Esophagus (tissue), 2 donors: ENCODE measurements around the gene GUK1. TPM values are rescaled to one million over a fixed set of nuclear protein-coding genes. Genes with fewer than 3 reads are reported as not detected.
A peak's percentile ranks its signal among the peaks of the same experiment; 100 is the strongest.

Experiments
- H3K27ac ChIP-seq, 2 donors: one replicate each; pipeline ENCODE4 v1.5.1; 2013; ENCODE audit warnings: low read depth in 2 of 2, mild to moderate bottlenecking in 2 of 2, inconsistent platforms in 1 of 2, low read length in 1 of 2, moderate library complexity in 1 of 2
- H3K27me3 ChIP-seq, 2 donors: one replicate each; pipeline ENCODE4 v1.6.1; 2013; ENCODE audit warnings: low read length in 2 of 2, control low read depth in 1 of 2, mild to moderate bottlenecking in 1 of 2; ENCODE audit not compliant: insufficient read depth in 2 of 2, control insufficient read depth in 1 of 2
- H3K36me3 ChIP-seq, 2 donors: one replicate each; pipeline ENCODE4 v1.6.1; 2013; ENCODE audit warnings: low read length in 1 of 2; ENCODE audit not compliant: control insufficient read depth in 2 of 2, insufficient read depth in 2 of 2
- H3K4me1 ChIP-seq, 2 donors: one replicate each; pipeline ENCODE4 v1.6.1; 2013; ENCODE audit warnings: low read length in 1 of 2; ENCODE audit not compliant: control insufficient read depth in 2 of 2, insufficient read depth in 2 of 2
- H3K4me3 ChIP-seq, 2 donors: one replicate each; pipeline ENCODE4 v1.5.1; 2013; ENCODE audit warnings: low read length in 2 of 2, mild to moderate bottlenecking in 2 of 2, low read depth in 1 of 2, moderate library complexity in 1 of 2
- H3K9me3 ChIP-seq, 2 donors: one replicate each; pipeline ENCODE4 v1.6.1; 2013; ENCODE audit warnings: mild to moderate bottlenecking in 2 of 2, low read depth in 1 of 2, low read length in 1 of 2, moderate library complexity in 1 of 2; ENCODE audit not compliant: control insufficient read depth in 2 of 2, insufficient read depth in 1 of 2
- WGBS, 2 donors: extraction: QIAGEN DNeasy Blood & Tissue Kit; methylation state at CpG; one replicate each; pipeline ENCODE4 v1.1.7; 2013; 5-methylcytosine and 5-hydroxymethylcytosine counted together
- polyA plus RNA-seq, 2 donors: library from polyadenylated mRNA; stranded (reverse); fragments of 200-250 nt; gene quantifications; one replicate each; pipeline ENCODE4 v1.2.3, GENCODE V29; 2013
- donor health status: healthy with polysubstance abuse.
- donor health status: Bipolar disorder and iron deficiency.

The GUK1 gene, protein sequence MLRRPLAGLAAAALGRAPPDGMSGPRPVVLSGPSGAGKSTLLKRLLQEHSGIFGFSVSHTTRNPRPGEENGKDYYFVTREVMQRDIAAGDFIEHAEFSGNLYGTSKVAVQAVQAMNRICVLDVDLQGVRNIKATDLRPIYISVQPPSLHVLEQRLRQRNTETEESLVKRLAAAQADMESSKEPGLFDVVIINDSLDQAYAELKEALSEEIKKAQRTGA
- polyA plus RNA-seq: 100 to 1,000 TPM; 299 to 484 TPM

- Histone ChIP-seq H3K27me3 (no peaks in the 10 kb centered on the region), H3K4me1 (peaks cover 23 to 38% of the 10 kb centered on the region in 2 donors), H3K4me3 (peak within 1 kb of the TSS; percentile 78 to 97), H3K27ac (peak within 1 kb of the TSS; percentile 99), H3K9me3 (no peaks in the 10 kb centered on the region), H3K36me3 (peaks cover 0 to 10% of the 10 kb centered on the region in 2 donors)
- WGBS, 2 donors: 0% methylated on average over 85 to 95 of the region's 95 CpGs
Observed at GRCh38 chr1:228139931-228140723, at the start of gene GUK1. Gene GUK1 (plus strand): TSS chr1:228140279. CDS start chr1:228140303, 24 bp downstream.

DNA sequence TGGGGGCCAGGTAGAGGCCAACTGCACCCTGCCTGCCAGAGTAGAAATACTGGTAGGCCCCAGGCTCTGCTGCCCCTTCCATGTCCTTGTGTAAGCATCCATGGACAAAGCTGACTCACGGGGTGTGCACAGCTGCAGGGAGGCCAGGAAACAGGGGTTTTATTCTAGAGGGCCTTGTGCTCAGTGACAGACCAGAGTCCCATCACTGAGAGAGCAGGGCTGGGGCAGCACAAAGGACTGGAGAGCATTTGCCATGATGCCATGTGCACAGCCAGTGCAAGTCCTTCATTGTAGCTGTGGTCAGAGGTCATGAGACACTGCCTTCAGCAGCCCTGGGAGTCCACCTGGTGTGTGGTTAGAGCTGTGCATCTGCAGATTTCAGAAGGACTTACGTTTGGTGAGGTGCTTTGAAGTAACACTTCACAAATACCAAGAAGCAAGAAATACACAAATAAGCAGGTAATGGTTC, 49.4 kb upstream of the GUK1 start:
- Histone ChIP-seq H3K27me3 (no peaks in the 10 kb centered on the region), H3K9me3 (peaks cover 3 to 4% of the 10 kb centered on the region in 2 donors), H3K36me3 (peaks cover 0 to 8% of the 10 kb centered on the region in 2 donors), H3K27ac (peak overlapping the region in 1 of 2 donors; percentile 83), H3K4me3 (no peak overlapping the region), H3K4me1 (peaks cover 29 to 50% of the 10 kb centered on the region in 2 donors)
- WGBS, 2 donors: 20 to 23% methylated on average over 2 of the region's 2 CpGs

DNA sequence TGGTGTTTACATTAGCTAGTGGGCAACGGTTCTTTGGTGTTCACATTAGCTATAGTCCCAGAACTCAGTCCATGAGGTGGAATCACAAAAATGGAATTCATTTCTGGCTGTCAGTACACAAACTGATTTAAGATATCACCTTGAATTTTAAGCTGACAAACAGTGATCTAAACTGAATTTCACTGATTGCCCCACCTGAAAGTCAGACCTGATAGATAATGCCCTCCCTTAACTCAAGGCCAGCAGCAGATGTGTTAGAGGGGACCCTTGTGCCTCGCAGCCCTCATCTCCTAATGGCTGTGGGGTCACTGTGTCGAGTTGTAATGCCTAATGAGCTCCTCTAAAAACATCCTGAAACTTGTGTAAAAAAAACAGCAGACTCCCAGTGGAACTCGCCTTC, 49.0 kb upstream of the GUK1 start:
- no peaks in the 10 kb centered on the region for H3K27me3 ChIP-seq
- 47 to 58% methylated on average over 4 of the region's 4 CpGs for WGBS, 2 donors
- H3K9me3 ChIP-seq: peaks cover 3 to 4% of the 10 kb centered on the region in 2 donors
- H3K36me3 ChIP-seq: peaks cover 0 to 8% of the 10 kb centered on the region in 2 donors
- H3K4me1 ChIP-seq: peaks cover 31 to 48% of the 10 kb centered on the region in 2 donors
- no peak overlapping the region for H3K4me3 ChIP-seq
- no peak overlapping the region for H3K27ac ChIP-seq

DNA sequence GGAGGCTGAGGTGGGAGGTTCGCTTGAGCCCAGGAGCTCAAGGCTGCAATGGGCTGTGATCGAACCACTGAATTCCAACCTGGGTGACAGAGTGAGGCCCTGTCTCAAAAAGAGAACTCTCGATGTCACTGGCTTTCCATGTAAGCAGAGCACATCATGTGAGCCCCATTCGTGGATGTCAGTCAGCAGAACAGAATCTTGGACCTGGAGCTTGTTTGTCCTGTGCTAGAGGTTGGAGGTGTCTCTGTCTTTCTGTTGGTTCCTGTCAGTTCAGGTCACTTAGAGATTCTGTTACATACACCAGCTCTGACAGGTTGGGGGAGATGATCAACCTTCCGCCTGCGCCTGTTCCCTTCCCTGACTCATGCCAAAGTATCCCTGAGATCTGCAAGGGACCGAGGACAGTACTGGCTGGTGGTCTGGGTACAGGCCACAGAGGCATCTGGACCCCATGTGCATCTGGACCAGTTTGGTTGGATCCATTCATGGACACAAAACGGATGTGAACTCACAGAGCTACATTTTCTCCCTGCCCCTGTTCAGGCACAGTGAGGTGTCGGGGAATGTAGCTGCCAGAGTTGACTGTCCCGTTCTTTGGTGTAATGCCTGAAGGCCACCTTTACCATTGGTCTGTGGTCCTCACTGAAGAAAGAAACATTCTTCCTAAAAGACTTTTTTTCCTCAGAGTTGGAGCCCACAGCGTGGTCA, 47.6 kb upstream of the GUK1 start:
- Histone ChIP-seq H3K4me3 (no peak overlapping the region), H3K9me3 (peaks cover 3 to 4% of the 10 kb centered on the region in 2 donors), H3K27ac (peak overlapping the region; percentile 36 to 80), H3K27me3 (no peaks in the 10 kb centered on the region), H3K36me3 (peaks cover 0 to 20% of the 10 kb centered on the region in 2 donors), H3K4me1 (peaks cover 31 to 52% of the 10 kb centered on the region in 2 donors)
- 72 to 73% methylated on average over 11 of the region's 11 CpGs for WGBS, 2 donors

- Histone ChIP-seq H3K27me3 (no peaks in the 10 kb centered on the region), H3K9me3 (peaks cover 3 to 4% of the 10 kb centered on the region in 2 donors), H3K27ac (peak overlapping the region; percentile 36 to 80), H3K36me3 (peaks cover 0 to 27% of the 10 kb centered on the region in 2 donors), H3K4me3 (peak overlapping the region in 1 of 2 donors; percentile 2), H3K4me1 (peaks cover 26 to 46% of the 10 kb centered on the region in 2 donors)
- 81 to 82% methylated on average over 20 of the region's 20 CpGs for WGBS, 2 donors
Observed at GRCh38 chr1:228093050-228093906, 46.8 kb upstream of the GUK1 start.

- Histone ChIP-seq H3K27ac (no peak overlapping the region), H3K9me3 (peaks cover 3 to 4% of the 10 kb centered on the region in 2 donors), H3K36me3 (peaks cover 0 to 32% of the 10 kb centered on the region in 2 donors), H3K4me3 (no peak overlapping the region), H3K4me1 (peaks cover 19 to 38% of the 10 kb centered on the region in 2 donors), H3K27me3 (no peaks in the 10 kb centered on the region)
- 89 to 93% methylated on average over 13 of the region's 13 CpGs for WGBS, 2 donors
Observed at GRCh38 chr1:228094432-228095016, 45.6 kb upstream of the GUK1 start.

DNA sequence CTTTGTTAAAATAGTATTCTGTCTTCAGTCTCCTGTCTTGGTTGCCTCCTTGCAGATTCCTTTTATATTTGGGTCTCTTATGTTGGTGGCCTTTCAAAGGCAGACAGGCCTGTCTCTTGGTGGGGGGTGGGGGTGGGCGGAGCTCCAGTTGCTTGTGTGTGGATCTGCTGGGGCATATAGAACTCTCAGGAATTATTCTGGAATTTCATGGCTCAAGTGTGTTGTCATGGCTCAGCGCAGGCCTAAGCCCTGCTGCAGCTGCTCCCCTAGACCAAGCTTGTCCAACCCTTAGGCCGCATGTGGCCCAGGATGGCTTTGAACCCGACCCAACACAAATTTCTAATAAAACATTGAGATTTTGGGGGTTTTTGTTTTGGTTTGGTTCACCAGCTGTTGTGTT, 44.9 kb upstream of the GUK1 start:
- no peak overlapping the region for H3K4me3 ChIP-seq
- peaks cover 13 to 32% of the 10 kb centered on the region in 2 donors for H3K4me1 ChIP-seq
- H3K27ac ChIP-seq: no peak overlapping the region
- H3K9me3 ChIP-seq: peaks cover 3 to 4% of the 10 kb centered on the region in 2 donors
- 97 to 98% methylated on average over 4 of the region's 4 CpGs for WGBS, 2 donors
- peaks cover 0 to 38% of the 10 kb centered on the region in 2 donors for H3K36me3 ChIP-seq
- no peaks in the 10 kb centered on the region for H3K27me3 ChIP-seq

DNA sequence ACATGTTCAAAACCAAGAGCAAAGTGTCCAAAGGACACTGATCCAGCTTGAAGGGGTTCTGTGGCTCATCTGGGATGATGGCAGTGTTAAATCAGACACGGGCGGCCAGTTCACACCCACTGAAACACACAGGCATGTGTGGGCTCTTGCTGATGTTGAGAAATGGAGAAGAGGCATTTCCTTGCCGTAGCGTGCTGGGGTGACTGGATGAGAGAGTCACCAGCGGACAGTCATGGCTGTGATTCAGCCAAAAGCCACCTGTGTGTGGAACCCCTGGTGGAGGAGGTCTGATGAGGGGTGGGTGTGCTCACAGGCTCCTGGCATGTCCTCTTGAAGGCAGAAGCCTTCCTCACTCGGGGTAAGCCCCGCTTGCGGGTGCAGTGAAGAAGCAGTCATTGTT, 44.1 kb upstream of the GUK1 start:
- 91 to 96% methylated on average over 8 of the region's 8 CpGs for WGBS, 2 donors

More for the DNA sequence above, 44.1 kb upstream of the GUK1 start:
- H3K36me3 ChIP-seq: peaks cover 2 to 39% of the 10 kb centered on the region in 2 donors
- peaks cover 6 to 26% of the 10 kb centered on the region in 2 donors for H3K4me1 ChIP-seq
- H3K27me3 ChIP-seq: no peaks in the 10 kb centered on the region
- H3K4me3 ChIP-seq: no peak overlapping the region
- no peak overlapping the region for H3K27ac ChIP-seq
- H3K9me3 ChIP-seq: peaks cover 3 to 4% of the 10 kb centered on the region in 2 donors
